Pons (tissue), 1 donor: Measurements from ENCODE around the gene C13orf42.

ENCODE experiments used
- DNase-seq: peaks from one replicate; pipeline ENCODE4 v3.0.0-alpha.2; 2016; ENCODE audit warnings: low spot score

Gene C13orf42

DNA sequence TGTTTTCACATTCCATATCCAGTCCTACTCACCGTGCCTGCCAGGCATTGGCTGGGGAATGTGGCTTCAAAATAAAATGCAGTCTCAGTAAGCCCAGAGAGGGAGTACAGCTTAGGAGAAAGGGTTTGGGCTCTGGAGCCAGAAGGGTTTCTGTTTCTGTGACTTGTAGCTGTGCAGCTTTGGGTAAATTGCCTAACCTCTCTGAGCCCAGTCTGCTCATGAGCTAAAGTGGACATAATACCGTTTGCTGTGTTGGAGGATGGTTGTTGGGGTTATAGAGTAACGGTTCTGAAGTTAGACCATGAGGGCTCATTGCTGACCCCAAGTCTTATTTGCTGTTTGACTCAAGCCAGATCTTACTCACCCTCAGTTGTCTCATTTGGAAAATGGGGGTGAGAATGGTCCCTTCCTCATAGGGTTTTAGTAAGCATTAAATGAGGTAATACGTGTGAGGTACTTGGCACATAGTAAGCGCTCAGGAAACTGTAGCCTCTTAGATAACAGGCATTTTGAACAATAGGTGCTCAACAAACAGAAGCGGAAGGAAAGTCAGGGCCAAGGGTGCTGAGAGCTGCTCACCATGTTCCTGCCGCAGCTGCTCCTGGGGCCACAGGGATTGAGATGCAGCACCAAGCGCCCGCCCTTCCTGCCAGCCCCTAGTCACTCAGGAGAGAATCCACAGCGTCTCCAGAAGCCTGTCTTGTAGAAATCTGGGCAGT, 45.5 kb downstream of the C13orf42 start:
- no peak for DNase-seq

DNA sequence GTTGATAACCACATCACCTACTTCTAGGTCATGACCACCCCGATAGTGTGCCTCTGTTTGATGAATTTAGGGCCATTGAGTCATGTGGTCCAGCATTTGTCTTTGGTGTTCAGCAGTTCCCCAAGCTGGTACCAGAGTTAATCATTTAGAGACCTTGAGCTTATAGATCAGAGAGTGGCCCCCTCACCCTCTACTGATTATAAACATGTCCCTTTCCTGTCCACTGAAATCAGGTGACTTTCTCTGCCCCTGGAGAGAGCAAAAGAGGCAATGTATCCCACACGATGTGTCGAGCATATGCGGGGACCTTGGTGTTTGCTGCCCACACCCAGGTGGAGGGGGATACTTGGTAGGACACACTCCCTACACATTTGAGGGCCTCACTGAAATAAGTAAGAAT, 46.3 kb downstream of the C13orf42 start:
- no peak for DNase-seq

DNA sequence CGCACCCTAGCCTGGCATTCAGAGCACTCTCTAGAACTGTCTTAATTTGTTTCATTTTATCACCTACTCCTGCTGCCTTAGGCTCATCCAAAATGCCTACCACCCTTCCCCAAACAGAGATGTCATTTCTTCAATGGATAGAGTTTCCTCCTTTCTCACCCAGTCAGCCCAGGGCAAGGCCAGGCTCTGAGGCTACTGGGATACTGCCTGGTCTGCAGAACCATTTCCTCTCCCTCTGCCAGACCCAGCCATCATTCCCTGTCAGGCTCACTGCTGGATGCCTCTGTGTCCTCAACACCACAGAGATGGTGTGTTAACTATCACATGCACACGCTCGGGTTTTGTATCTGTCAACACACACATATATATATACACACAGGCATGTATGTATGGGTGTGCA, 47.2 kb downstream of the C13orf42 start:
- DNase-seq: no peak

DNA sequence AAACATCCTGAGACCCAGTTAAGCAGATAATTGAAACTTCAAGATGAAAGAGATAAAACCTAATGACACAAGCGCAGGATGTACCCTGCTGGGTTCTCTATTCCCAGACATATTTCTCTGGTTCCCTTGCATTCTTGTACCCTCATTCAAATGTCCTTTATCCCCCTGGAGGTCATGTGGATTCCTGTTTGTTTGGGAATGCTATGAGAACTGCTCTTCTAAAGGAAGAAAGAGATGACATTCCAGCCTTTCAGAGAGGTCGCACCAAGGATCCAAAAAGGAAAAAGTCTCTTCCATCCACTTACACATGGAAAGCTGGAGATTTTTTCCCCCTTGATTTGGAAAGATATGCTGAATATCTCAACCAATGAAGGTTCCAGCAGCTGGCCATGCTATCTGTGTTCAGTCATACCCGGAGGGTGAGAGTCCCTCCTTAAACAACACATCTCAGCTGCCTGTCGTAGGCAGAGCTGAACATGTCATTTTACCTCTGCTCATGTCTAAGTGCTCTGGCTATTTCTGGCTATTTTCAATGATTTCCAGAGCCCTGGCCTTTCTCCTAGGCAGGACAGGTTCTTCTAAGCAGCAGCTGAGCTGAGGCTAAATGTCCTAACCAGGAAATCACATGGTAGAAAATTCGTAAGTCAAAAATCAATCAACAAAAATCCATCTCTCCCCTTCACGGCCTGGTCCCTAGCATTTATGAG, 52.5 kb downstream of the C13orf42 start:
- no peak for DNase-seq

DNA sequence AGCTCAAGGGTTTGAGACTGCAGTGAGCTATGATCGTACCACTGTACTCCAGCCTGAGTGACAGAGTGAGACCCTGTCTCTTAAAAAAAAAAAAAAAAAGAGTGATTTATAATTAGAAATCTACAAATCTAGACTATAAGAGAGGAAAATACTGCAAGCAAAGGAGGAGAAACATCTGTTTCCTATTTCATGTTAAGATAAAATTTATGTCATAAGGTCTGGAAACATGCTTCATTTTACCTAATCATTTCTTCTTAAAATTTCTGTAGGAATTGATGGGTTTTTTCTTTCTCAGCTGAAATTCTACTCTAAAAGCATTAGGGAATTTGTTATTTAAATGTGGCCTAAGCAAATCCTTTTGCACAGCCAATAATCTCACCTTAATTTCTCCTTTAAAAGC, 53.2 kb downstream of the C13orf42 start:
- DNase-seq: no peak

DNA sequence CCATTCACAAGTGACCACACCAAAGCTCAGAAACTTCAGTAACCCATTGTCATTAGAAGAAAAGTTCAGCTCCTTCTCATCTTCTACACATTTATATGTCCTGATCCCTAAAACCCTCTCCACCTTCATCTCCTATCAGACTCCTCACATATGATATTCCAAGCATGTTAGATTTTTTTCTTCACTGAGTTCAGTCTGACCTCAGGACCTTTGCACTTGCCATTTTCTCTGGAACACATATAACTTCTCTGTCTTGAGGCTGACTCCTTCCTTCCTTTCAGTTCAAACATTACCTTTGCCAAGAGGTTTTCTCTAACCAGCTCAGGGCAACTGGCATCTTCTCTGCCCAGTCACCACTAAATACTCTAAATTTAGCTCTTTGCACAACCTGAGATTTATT, 54.1 kb downstream of the C13orf42 start:
- DNase-seq: no peak

DNA sequence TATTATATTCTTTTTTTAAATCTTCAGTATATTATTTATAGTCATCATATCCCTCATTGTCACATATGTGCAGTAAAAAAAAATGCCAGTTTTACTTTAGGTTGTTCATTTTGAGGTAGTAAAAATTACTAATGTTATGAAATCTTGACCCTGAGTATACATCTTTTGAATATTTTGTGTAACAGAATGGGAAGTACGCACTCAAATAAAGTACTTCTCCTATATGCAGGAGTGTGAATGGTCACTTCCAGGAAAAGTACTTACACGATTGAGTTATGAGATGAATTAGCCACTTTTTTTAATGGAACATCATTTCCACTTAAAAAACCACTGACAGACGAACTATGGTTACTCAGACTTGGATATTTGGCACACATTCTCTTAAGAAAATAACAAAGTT, 58.5 kb downstream of the C13orf42 start:
- DNase-seq: no peak

DNA sequence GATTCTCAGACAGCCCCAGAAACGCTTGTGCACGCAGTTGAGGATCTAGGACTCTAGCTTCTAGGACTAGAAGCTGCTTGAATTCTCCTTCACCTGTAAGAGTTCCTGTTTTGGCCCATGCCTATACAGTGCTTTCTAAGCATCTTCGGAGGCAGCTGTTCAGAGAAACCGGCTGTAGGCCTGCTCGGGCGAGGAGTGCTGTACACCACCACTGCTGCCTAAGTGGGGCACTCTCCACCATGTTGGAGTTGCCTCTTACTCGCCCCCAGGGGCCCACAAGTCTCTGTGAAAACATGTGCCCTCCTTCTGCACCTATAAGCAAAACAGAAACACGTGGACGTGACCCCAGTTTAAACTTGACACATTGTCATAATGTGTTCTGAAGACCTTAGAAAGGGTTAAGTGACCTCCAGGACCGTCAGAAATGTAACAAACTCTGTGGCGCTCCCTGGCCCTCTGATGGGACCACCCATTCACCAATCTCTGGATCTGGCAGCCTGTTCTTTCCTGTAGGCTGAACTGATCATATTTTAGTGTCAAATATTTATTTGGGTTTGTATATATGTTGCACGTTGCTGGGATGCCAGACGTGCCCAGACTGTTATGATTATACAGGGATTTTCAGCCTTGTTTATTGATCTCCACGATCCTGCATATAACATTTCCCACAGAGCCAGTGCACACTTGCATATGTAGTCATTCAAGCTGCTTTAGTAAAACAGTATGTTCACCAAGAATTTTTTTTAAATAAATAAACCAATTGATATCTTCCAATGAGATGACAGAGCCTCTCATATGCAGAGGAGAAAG, 60.8 kb downstream of the C13orf42 start:
- no peak for DNase-seq

DNA sequence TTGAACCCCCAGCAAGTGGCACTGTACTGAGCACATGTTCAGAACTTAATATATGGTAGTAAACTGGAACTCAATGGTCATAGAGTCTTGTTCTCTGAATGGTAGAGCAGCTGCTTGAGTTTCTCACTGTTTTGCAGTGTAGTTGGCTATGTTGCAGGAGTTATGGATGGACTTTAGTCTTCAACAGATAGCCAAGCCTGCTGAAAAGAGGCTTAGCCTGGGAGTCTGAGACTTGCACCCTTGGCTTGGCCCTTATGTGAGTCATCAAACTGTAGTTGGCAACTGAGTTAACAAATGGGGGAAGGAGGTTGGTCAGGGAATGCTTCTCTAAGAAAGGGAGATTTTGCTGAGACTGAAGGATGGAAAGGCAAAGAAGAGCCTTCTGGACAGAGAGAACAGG, 62.5 kb downstream of the C13orf42 start:
- DNase-seq: no peak

DNA sequence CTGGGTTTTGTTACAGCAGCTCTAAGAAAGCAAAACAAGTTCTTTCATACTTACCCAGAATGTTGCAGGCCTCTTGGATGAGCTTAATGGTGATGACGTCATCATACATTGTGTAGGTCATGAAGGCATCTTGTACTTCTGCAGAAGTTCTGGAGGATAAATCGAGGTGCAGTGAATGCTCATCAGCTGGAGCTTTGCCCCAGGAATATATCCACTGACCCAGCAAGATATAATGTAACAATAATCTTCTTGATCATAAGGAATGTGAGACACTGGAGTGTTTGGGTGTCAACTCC, 63.0 kb downstream of the C13orf42 start:
- no peak for DNase-seq

DNA sequence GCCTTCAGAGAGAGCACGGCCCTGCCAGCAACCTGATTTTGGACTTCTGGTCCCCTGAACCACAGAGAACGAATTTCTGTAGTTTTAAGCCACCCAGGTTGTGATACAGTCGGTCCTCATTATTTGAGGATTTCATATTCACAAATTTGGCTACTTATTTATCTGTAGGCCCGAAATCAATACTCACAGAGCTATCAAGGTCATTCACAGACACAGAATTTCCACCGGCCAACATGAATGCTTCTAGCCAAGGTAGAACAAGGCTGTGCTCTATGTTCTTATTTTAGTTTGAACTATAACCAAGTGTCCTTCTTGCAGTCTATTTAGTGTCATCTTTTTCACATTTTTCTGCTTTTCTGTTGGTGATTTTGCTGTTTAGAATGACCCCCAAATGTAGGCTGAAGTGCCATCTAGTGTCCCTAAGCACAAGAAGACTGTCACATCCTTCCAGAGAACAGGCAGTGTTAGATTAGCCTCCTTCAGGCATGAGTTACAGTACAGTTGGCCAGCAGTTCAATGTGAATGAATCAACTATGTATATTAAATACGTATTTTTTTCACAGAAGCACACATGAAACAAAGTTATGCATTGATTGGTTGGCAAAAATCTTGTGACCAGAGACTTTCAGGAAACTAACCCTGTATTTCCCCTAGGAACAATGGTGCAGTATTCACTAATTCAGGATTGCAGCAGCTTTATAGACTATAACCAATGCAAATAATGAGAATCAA, 63.5 kb downstream of the C13orf42 start:
- peak; percentile 20 for DNase-seq

DNA sequence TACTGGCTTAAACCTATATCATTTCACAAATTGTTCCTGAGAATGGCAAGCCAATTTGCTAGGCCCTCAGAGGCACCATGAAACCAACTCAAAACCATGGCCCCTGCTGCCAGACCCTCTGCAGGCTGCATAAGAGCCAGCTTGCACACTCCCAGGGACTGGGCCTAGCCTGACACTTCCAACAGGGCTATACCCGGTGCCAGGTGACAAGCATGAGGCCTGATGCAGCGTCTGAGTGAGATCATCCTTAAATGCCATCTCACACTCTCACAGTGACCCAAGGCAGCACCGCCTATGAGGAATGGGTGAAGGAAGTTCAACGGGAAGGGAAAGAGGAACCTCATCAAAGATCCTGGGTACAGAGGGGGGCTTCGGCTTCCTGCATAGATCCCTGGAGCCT, 65.6 kb downstream of the C13orf42 start:
- DNase-seq: no peak

DNA sequence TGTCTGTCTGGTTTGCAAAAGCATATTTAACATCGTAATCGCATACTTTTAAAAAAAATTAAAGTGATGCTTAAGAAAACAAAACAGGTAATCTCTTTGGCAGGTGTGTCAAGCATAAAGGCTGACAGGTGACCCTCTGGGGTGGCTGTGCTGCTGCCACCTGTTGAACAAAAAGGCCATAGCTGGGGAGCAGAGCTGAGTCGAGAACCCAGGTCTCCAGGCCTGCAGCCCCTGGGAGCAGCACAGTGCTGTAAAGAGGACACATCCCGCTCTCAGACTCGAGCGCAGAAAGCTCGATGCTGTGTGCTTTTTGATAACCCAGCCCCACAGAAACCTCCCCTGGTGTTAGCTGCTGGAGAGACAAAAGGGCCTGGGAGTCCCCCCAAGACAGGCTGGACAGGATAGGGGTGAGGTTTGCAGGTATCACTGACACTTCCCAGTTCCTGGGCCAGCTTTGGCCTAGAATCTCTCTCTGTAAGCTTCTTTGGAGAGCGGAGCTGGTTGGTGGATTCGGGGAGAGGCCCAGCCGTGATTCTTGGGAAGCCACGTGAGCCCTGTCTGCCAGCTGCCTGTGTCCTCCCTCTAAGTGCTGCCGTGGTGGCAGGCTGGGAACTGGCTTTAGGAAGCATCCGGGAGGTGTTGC, 66.9 kb downstream of the C13orf42 start:
- DNase-seq: no peak

DNA sequence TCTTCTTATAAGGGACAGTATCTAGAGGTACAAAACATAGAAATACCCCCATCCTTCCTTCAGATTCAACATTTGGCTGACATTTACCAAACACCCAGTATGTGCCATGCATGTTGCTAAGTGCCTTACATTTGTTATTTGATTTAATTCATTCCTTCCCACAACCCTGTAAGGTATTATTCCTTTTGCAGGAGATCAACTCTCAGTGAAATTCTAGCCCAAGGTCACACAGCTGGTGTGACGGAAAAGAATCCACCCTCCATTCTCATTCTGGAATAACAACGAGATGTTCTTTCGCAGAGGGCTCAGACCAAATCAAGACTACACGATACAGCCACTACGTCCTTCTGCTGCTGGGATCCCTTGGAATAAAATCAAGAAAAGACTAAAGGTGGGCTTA, 67.8 kb downstream of the C13orf42 start:
- DNase-seq: no peak

DNA sequence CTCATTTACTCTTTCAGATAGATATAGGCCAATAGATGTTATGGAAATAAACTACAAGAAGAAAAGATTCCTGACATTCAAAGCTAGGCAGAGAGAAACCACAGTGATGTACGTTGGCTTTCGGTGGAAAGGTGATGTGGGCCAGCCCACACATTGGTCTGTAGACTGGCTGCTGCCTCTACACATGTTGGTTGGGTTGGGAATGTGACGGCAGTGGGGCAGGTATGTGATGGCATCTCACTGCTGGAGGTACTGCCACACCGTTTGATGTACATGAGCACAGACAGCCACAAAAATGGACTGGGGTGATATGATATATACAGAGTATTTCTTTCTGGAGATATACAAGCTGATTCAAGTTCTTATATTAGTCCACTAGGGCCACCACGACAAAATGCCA, 69.4 kb downstream of the C13orf42 start:
- no peak for DNase-seq

DNA sequence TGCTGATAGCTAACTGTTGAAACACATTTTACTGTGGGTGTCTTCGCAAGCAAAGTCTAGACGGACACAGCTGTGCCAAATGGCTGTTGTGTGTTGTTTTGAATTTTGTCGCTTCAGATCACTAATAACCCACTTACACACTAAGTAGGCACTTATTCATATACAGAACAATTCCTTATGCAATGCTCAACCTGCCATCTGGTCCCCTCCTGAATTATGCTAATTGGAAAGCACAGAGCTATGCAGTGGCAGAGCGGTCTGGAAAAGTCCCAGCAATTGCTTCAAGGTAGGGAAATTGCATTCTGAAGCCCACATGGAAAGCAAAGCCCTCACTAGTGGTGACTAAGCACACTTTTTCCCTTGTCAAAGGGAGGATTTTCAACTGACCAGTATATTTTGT, 69.9 kb downstream of the C13orf42 start:
- DNase-seq: no peak

DNA sequence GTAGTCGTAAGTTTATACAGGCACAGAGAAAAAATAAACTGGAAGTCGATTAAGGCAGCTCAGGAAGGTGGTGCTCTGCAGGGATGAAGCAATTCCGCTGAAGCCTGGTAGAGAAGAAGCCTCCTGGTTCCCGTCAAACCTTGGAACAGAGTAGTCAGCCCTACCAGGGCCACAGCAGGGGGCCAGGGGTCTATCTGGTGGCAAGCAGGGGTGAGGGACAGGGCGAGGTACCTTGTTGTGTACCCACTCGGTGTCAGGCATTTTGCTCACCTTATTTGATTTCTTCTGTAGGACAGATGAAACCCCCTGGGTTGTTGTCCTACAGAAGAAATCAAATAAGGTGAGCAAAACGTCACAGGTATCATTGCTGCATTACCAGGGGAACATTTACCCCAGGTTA, 70.6 kb downstream of the C13orf42 start:
- no peak for DNase-seq

DNA sequence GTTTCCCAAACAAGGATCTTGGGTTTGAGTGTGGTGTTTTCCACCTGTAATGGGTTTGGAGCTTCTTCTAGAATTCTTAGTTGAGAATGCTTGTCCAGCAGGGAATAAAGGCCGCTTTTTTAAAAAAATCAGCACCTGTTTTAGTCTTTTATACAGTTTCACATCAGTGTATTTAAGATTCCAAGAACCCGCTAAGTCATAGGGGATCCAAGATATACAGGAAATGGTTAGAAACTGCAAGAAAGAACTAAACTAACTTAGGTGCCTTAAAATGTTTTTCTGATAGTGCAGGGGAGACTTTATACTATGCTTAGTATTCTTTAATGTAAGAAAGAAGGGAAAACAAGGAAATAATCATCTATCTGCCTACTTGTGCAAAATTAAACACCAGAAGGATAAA, 74.7 kb downstream of the C13orf42 start:
- DNase-seq: no peak

DNA sequence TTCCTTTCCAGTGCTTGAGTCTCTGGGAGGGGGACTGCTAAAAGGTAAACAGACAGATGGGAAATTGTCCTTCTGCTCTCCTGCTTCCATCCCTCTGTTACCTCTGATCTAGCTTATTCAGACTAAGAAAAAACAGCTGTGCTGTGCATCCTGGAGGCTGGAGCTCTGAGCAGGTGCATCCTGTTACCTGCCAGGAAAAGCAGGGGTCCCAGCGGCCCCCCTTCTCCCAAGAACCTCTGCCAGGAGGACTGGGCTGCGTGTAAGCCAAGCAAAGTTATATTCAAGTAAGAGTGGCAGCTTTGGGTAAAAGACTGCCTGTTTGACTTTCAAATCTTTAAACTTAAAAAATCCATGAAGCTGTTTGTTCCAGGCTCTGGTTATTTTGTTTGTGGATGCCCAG, 75.1 kb downstream of the C13orf42 start:
- no peak for DNase-seq

DNA sequence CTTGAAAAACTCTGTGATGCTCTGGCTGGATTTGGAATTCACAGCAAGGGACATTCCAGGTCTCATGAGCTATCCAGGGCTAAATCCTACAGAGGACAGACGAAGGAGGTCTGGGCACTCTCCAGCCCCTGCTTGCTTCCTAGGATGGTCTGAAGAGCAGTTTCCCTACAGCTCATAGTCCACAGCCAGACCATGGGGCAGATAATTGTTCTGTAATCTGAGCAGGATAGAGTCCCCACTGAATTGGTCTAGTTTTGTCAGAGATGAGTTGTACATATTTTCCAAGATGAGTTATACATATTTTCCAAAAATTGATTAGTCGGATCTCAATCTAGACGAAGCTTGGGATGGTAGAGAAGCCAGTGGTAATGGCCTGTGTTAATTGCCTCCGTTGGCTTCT, 75.6 kb downstream of the C13orf42 start:
- DNase-seq: no peak

DNA sequence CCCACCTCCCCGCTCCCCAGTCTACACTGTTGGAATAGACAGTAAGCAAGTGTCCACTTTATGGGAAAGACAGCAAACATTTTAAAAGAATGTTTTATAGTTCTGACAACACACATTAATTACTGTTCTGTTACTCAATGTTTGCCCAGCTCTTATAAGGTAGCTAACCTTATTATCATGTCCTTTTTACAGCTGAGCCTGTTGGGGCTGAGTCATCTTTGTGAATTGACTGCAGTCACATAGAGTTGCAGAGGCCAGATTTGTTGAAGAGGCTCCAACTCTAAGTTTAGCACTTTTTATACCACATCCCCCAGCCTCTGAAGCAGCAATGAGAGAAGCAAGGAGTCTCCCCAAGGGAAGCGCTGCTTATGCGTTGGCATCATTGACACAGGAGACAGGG, 76.2 kb downstream of the C13orf42 start:
- no peak for DNase-seq
